Endometrial microvascular endothelial cells (primary cell): ENCODE results near the gene RPS6KA3. TPM values are rescaled to one million over a fixed set of nuclear protein-coding genes. Genes with fewer than 3 reads are reported as not detected.

Experiments
- in situ Hi-C: cut with HindIII; loops from 2 replicates; pipeline ENCODE4 v1.10.0; 2017; ENCODE audit warnings: low sequenced_read_pairs, low pct_unique_long_range_greater_than_20kb; ENCODE audit errors: inconsistent ontology term
- total RNA-seq: library from RNA; depleted of rRNA; stranded (reverse); fragments of >200 nt; gene quantifications from one replicate; pipeline ENCODE4 v1.2.3, GENCODE V29; 2015; ENCODE audit errors: inconsistent ontology term

The RPS6KA3 gene
- total RNA-seq, 1 donor from 2014 or later = 90.5 TPM

DNA sequence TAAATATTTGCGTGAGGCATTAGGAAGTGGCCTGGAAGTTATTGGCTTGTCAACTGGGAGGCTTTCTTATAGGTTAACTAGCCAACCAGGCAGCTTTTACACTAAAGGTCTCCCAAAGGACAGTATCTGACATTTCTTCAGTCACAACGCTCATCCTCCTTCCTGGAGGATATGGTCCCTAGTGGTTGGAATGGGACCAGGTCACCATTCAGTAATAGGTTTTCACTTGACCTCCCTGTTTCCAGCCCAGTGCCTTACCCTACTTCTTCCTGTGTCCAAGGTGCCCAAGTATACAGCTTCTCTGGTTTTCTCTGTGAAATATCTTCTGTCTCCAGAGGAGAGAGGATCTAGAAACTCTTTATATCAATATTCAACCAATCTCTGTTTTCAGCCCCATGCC, 38.5 kb downstream of the RPS6KA3 start:
- in situ Hi-C loops = no loop called here

DNA sequence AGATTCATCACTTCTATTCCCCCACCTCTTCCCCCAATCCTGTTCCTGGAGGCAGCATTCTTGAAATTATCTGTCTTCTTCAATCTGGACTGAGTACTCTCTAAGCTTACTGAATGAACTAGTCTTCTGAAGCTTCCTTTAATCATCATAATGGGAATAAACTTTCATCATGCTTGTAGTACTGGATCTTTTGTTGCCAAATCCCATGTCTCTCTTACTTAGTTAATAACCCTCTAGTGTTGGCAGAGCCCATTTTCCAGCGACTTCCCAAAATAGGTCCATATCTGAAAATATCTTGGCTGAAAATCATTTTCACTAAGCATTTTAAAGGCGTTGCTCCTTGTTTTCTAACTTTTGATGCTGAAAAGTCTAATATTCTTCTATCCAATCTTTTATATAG, 39.6 kb downstream of the RPS6KA3 start:
- in situ Hi-C loops = no loop called here

DNA sequence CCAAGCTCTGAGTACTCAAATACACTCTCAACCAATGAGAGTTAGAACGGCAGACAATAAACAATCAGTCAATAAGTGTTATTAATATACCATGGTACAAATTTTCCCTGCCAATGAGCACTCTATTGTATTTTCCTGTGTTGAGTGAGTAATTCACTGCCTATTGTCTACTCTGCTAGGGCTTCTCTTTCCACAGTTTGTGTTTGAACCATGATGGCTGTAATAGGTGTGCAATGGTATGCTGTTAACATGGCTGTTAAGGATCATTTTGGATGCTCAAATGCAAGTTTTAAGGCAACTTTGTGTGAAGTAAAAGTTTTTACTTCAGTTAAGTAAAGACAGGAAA, 41.2 kb downstream of the RPS6KA3 start:
- in situ Hi-C loops = no loop called here

DNA sequence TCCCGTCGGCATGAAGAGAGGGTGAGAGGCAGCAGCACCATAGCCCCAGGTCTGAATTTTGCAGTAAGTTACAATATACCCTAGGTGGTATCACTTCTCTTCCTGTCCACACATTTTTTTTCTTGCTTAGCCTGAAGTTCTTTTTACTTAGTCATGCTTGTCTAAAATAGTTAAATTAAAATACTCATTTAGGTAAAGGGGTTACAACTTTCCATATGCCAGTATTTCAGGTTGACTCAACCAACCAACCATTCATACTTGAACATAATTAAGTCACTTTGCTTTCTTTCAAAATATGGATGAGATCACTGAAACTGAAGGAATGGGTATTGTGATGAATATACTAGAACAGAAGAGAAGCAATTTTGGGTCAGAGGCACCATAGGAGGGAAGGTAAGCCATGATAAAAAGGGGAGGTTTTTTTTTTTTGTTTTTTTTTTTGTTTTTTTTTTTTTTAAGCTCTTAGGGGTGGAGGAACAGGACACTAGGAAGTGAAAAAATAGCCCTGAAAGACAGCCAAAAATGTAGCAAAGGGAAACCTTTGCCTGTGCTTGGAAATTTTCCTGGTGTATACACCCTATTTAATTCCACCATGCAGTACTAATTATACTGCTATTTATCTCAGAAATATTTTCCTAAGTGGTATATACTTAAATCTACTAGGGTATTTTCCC, 41.8 kb downstream of the RPS6KA3 start:
- in situ Hi-C loops = no loop called here

DNA sequence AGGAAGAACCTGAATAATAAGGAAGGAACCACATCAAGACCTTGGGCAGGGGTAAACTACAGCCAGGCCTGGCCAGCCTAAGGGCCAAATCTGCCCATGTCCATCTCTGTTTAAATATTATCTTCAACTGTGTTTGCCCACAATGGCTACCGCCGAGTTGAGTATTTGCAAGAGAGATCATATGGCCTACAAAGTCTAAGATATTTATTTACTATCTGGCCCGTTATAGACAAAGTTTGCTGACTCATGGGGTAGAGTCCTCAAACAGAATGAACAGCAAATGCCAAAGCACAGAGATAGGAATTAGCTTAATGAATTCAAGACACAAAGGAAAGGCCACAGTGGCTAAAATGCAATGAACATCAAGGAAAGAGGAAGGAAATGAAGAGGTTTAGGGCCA, 44.8 kb downstream of the RPS6KA3 start:
- in situ Hi-C loops = no loop called here

DNA sequence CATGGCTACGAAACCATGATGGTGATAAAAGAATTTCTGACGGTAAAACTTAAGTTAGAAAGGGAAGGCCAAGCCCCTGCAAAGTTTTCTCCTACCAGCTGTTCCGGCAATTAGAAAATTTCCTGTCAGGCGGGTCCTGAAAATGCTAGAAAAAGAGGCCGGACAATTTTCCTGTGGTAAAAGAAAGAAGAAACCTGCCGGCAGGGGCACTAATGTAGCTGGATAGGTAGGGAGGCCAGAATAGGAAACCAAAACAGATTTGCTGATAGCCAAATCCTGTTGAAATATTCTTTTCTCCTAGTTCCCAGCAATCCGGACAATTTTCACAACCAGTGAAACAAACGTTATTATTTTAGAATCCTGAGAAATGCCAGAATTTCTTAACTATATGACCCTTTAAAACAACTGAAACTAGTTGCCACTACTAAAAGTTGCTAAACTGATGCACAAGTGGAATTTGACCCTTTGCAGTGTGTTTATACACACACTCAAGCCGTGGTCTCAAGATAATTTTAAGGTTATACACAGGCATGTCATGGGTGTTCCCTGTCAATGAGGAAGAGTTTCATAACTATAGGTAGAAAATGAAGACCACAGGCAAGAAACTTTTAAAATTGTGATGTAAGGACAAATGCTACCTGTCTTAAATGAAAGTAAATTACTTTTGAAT, 47.7 kb downstream of the RPS6KA3 start:
- in situ Hi-C loops = no loop called here

DNA sequence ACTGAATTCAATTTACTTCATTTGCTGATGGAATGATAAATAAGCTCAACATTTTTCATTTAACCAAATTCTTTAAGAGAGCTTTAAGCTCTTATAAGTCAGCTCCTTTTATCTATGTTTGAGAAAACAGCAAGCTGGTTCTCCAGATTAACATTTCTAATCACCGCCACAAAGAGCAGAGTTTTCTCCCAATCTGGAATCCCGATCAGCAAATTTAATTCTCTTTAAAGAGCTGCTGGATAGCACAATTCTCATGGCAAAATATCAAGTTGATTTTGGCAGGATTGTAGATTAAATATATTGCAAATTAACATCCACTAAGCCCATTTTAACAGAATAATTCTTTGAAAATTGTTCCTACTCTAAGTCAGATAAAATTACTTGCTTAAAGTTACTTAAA, 48.8 kb downstream of the RPS6KA3 start:
- in situ Hi-C loops = no loop called here

DNA sequence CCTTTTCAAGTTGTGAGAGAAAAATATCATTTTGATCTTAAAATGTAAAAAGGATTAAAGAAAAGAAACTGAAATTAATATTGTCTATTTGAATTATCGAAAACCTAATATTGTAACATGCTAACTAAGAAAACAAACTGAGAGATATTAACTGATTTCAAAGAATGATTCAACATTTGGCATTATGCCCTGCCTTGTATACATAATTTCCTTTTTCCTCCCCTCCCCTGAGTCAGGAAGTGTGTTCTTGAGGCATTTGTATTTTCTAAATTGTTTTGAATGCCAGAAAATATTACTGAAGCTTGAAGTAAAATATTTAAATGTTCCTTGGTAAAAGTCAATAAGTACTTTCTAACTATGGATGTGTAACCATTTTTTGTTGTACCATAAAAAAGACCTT, 49.4 kb downstream of the RPS6KA3 start:
- in situ Hi-C loops = no loop called here

DNA sequence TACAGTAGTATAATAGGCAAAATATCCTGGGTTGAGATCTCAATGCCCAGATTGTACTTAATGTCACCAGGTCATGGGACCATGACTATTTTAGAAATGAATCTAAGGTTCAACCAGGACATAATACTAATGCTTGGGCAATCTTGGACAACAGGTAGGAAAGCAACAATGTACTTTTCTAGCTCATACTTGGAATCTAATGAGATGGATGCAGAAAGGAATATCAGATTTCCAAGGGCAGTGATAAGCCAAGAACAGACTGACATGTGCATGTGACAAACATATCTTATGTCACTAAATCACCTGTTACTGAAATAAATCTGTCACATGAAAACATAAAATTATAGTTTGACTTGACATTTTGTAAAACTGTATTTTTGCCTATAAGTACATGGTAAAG, 51.1 kb downstream of the RPS6KA3 start:
- in situ Hi-C loops = no loop called here

DNA sequence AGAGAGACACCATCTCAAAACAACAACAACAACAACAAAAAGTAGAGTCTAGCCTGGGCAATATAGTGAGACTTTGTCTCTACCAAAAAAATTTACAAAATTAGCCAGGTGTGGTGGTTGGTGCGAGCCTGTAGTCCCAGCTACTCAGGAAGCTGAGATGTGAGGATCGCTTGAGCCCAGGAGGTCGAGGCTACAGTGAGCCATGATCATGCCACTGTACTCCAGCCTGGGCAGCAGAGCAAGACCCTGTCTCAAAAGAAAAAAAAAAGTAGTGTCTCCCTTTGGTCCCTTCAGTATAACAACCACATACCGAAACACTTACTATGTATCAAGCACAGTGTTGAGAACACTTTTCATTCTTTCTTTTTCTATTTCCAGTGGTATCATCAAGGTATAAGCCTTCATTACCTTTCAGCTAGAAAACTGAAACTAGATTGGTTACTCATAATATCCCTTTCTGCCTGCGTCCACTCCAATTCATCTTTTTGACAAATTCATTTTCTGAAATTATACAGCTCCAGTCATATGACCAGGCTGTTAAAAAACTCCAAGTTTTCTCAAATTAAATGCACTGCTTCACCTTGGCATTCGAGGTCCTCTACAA, 54.1 kb downstream of the RPS6KA3 start:
- in situ Hi-C loops = no loop called here

DNA sequence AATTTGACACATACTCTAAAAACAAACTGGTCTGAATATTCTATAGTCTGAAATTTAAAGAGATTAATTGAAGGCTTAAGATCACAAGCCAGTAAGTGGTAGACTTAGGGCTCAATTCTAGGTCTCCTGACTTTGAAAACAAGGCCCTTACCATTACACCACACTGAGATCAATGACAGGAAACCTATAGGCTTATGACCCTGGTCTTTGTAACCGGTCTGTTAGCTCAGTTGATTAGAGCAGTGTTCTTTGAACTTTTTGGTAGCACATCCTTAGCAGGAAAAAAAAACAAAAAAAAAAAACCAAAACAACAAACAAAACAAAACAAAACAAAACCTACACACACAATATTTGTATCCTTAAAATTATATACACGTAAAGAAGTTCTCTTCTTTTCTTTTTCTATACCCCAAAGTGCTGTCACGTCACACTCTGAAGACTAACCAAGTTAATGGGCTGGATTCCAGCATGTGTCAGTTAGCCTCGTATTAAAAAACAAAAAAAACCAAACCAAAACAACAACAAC, 55.4 kb downstream of the RPS6KA3 start:
- in situ Hi-C loops = no loop called here

DNA sequence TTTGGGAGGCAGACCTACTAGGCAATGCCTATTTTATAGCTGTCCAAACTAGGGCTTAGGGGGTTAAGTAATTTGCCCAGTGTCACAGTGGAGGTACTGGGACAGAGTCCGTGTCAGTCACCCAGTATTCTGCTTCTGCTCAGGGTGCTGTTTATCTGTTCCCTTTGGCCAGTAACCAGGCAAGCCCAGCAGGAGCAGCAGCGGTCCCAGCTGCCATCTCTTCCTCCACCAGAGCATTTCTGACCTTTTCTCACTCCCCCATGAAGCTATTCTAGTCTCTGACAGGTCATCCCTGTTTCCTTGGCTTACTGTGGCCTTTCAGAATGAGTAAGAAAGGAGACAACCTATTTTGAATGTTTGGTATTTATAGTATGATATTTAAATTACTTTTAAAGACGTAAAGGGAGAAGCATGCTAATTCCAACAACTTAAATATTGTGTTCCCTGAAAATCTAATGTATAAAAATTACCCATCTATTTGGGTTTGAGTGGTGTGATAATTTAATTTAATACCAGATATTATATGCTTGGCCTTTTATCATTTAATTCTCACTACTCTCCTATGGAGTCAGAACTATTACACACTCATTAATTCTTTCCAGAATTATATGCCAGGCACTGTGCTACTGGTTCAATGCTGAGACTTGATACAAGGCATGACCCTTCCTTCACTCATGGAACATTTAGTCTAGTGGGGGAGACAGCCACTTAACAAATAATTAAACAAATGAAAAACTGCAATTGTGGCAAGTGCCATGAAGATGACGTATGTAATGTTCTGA, 60.6 kb downstream of the RPS6KA3 start:
- in situ Hi-C loops = no loop called here

DNA sequence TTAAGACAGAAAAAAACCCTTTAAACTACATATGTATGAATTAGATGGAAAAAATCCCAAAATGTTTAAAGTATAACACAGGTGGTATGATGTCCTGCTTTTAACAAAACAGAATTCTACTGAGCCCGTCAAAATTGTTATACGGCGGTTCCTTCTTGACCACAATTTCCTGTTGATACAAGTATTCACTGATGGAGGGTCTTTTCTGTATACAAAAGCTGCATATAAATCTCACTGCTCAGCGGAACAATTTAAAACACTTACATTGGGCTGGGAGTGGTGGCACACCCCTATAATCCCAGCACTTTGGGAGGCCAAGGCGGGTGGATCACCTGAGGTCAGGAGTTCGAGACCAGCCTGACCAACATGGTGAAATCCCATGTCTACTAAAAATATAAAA, 62.4 kb downstream of the RPS6KA3 start:
- in situ Hi-C loops = no loop called here

DNA sequence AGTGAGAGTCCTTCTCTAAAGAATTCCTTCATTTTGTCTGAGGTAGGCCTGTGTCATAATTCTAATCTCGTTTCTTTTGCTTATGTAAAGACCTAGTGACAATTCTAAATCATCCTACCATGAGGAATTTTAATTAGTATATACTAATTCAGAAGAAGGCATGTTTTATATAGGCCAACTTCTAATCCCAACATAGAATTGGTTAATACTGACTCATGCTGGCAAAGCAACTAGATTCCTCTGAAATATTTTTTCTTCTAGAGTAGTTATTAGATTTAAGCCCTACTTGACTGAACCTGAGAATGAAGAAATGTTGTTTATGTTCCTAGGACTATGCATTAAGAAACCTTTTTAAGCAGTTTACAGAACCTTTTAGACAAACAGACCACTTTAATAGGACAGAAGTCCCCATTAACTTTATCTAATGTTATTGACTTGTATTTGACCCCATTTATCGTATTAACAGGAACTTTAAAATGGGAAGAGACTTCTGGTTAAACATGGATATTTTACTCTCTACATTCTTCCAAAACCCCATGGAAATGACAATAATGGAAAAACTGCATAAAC, 69.0 kb downstream of the RPS6KA3 start:
- in situ Hi-C loops = no loop called here

DNA sequence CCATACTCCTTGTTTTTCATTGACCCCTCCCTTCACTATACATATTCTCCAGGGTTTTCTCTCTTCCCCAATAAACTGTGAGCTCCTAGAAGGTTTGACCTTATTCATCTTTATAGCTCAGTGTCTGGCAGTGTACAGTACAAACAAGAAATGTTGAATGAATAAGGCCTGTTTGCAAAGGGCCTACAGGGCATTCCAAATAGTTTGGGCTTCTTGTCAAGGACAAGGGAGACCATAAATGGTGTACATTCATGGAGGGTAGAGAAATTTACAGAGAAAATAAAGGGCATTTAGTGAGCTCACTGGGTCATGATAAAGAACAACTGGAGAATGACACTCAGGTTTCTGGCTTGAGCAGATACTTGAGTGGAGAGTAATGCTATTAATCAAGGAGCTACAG, 77.5 kb downstream of the RPS6KA3 start:
- in situ Hi-C loops = no loop called here

DNA sequence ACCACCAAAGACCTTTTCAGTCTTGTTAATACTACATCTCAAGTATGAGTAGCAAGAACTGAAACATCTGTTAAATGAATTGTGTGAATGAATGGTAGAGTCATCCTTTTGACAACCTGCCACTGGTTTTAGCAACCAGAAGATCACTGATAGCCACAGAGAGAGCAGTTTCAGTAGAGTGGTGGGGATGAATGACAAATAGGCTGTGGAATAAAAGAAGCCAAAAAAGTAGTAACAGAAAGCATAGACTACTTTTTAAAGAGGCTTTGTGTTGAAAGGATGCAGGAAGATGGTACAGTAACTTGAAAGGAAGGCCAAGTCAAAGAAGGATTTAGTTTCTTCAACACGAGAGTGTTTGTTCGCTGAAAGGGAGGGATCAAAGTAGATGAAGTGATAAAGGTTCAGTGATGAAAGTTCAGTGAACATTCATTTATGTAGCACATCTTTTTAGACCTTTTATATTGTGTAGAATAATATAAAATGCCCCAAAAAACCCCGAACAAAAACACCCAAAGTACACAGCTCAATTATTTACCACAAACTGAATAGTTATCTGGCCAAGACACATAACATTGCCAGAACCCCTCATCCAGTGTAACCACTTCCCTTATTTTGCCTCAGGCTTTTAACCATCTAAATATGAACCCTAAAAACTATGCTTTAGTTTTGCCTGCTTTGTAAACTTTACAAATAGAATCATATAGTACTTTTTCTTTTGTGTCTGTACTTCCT, 84.9 kb downstream of the RPS6KA3 start:
- in situ Hi-C loops = no loop called here

DNA sequence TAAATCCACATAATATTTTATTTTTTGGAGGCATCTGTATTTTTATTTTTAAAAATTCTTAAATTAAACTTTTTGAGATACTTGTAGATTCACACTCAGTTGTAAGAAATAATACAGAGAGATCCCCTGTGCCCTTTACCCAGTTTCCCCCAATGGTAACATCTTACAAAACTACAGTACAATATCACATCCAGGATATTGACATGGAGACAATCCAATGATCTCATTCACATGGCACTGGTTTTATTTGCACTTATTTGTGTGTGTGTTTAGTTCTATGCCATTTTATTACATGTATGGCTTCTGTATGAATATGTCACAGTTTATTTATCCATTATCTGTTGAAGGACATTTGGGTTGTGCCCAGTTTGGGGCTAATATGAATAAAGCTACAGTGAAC, 89.6 kb downstream of the RPS6KA3 start:
- in situ Hi-C loops = no loop called here

DNA sequence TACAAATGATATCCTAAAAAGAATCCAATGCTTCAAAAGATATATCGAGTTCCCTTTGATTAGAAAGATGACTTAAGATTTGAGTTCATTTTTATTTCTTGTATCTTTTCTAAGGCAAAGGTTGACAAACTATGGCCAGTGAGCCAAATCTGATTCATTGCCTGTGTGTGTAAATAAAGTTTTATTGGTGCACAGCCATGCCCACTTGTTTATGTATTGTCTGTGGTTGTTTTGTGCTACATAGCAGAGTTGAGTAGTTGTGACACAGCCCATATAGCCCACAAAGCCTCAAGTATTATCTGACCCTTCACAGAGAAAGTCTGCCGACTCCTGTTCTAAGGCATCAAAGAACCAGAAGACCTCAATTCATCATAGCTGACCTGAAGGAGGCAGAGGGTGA, 92.9 kb downstream of the RPS6KA3 start:
- in situ Hi-C loops = no loop called here

DNA sequence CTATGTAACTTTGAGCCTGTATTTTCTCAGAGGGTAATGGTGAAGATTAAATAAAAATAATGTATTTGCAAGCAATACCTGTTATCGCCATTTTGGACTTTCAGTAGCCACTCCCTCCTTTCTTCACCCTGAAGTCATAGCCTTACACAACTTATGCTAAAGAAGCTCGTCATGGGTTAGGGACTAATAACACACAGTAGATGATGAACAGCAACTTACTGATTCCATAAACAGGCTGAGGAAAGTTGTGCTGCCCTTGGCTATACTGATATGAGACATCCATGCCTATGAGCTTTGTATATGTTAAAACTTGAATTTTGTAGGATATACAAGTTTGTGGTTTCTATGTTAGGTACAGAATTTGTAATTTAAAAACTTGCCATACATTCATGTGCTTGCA, 93.4 kb downstream of the RPS6KA3 start:
- in situ Hi-C loops = no loop called here
